Measurements from ENCODE around the gene GNG12. TPM values are rescaled to one million over a fixed set of nuclear protein-coding genes. Genes with fewer than 3 reads are reported as not detected.

Gene GNG12
- total RNA-seq, 1 donor from 2014 or later = 237 TPM

GRCh38 chr1:67655581-67655980, 177.7 kb downstream of the GNG12 start:
- DNase-seq (ENCODE audit: low read depth, low spot score) = no peak

GRCh38 chr1:67653304-67653703, 180.0 kb downstream of the GNG12 start:
- no peak for DNase-seq (ENCODE audit: low read depth, low spot score)

GRCh38 chr1:67652800-67653199, 180.5 kb downstream of the GNG12 start:
- DNase-seq (ENCODE audit: low read depth, low spot score) = no peak

Other genes with a start within 250 kb of the GNG12 start
- gene GADD45A, start 148.3 kb downstream of the GNG12 start, total RNA-seq = 28.9 and 60.9 TPM in 2 replicates
- 0.59 and 5.4 TPM in 2 replicates for gene DIRAS3, start 217.2 kb upstream of the GNG12 start, total RNA-seq

Measured in pulmonary artery endothelial cell (primary cell).